ENCODE measurements around the gene PHACTR3. TPM values are rescaled to one million over a fixed set of nuclear protein-coding genes. Genes with fewer than 3 reads are reported as not detected.

PHACTR3 gene
- total RNA-seq, 1 experiment from 2014 or later, result not detected

DNA sequence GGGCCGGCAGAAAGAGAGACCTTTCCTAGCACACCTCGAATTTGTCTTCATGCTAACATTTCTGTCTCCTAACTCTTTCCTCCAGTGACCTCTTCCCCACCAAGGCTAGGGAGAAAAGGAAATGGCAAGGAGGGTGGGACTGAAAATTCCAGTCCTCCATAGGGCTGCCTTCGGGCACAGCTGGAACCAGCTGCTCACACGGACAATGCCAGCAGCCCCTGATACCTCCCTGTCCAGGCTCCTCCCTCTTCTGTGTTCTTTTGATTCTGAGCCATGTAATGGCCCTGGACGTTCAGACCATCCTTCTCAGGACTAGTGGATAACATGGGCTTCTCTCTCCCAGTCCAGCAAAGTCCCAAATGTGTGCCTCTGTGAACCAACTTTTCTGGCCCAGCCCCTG is 29.1 kb upstream of the PHACTR3 start:
- no peak overlapping the region for H3K27ac Mint-ChIP-seq
- no peak overlapping the region for H2BK15ac ChIP-seq (ENCODE audit: low read depth, low read length)
- no peak overlapping the region for H2AK5ac ChIP-seq (ENCODE audit: insufficient read length, low read length)
- no peak overlapping the region for H2AFZ ChIP-seq (ENCODE audit: low read length)
- no peaks in the 10 kb centered on the region for H3K4me1 ChIP-seq (ENCODE audit: insufficient read depth, low read length)
- H3K4me2 ChIP-seq (ENCODE audit: insufficient read depth, insufficient read length, low read length), result no peak overlapping the region
- peaks cover 0 to 7% of the 10 kb centered on the region in 2 experiments; a peak in 3 of 4 replicates for H3K4me1 Mint-ChIP-seq
- peaks cover 24% of the 10 kb centered on the region; the same call in 1 of the 2 replicates for H3K27me3 ChIP-seq (ENCODE audit: insufficient read depth, low read length)
- H3K79me1 ChIP-seq (ENCODE audit: insufficient read depth, low read depth, low read length, poor library complexity, severe bottlenecking), result no peaks in the 10 kb centered on the region
- H2BK20ac ChIP-seq (ENCODE audit: low read depth, low read length, poor library complexity, severe bottlenecking), result no peak overlapping the region
- DNase-seq, result no peak
- peaks cover 5% of the 10 kb centered on the region for H3K23me2 ChIP-seq (ENCODE audit: insufficient read length, low read depth, low read length, poor library complexity, severe bottlenecking)
- no peak overlapping the region for H3K56ac ChIP-seq (ENCODE audit: insufficient read length, low read depth, low read length)
- no peak overlapping the region for H4K91ac ChIP-seq (ENCODE audit: insufficient read length, low read depth, low read length)
- no peak overlapping the region for H4K5ac ChIP-seq (ENCODE audit: insufficient read length, low read depth, low read length)
- no peak overlapping the region for H3K27ac ChIP-seq (ENCODE audit: insufficient read length, low read depth, low read length)
- H3K36me3 Mint-ChIP-seq (ENCODE audit: insufficient read depth in 1 of 3, low read depth in 3 of 3), result no peaks in the 10 kb centered on the region; a peak in 1 of 7 replicates
- no peak overlapping the region for H2BK120ac ChIP-seq (ENCODE audit: low read depth, low read length, poor library complexity, severe bottlenecking)
- no peak overlapping the region for H3K14ac ChIP-seq (ENCODE audit: insufficient read depth, low read length)
- H3K9ac ChIP-seq (ENCODE audit: extremely low read depth, insufficient read length, low read length), result no peak overlapping the region
- no peak overlapping the region for H3K23ac ChIP-seq (ENCODE audit: insufficient read length, low read depth, low read length)
- TF ChIP-seq, protein P1, sequence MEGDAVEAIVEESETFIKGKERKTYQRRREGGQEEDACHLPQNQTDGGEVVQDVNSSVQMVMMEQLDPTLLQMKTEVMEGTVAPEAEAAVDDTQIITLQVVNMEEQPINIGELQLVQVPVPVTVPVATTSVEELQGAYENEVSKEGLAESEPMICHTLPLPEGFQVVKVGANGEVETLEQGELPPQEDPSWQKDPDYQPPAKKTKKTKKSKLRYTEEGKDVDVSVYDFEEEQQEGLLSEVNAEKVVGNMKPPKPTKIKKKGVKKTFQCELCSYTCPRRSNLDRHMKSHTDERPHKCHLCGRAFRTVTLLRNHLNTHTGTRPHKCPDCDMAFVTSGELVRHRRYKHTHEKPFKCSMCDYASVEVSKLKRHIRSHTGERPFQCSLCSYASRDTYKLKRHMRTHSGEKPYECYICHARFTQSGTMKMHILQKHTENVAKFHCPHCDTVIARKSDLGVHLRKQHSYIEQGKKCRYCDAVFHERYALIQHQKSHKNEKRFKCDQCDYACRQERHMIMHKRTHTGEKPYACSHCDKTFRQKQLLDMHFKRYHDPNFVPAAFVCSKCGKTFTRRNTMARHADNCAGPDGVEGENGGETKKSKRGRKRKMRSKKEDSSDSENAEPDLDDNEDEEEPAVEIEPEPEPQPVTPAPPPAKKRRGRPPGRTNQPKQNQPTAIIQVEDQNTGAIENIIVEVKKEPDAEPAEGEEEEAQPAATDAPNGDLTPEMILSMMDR (conservative IDR thresholded peaks at IDR 0.05), result no peak
- no peak overlapping the region for H2BK12ac ChIP-seq (ENCODE audit: insufficient read length, low read depth, low read length)
- no peaks in the 10 kb centered on the region for H3K79me2 ChIP-seq (ENCODE audit: insufficient read depth, low read length)
- H3K9me3 ChIP-seq (ENCODE audit: control insufficient read depth, low read depth, low read length), result no peaks in the 10 kb centered on the region
- no peak overlapping the region for H3K4ac ChIP-seq (ENCODE audit: low read depth, low read length)
- peaks cover 0 to 12% of the 10 kb centered on the region in 2 experiments; a peak in 4 of 5 replicates for H3K9me3 Mint-ChIP-seq
- H3K4me3 Mint-ChIP-seq, result no peak overlapping the region
- H3T11ph ChIP-seq (ENCODE audit: low read length), result no peak overlapping the region
- H3K18ac ChIP-seq (ENCODE audit: insufficient read length, low read depth, low read length), result no peak overlapping the region
- no CpG with 5 or more reads among the region's 5 CpGs for WGBS (ENCODE audit: extremely low coverage, insufficient read length, low lambda C conversion rate)
- H4K20me1 ChIP-seq (ENCODE audit: control insufficient read depth, insufficient read depth, insufficient read length), result no peaks in the 10 kb centered on the region
- H4K8ac ChIP-seq (replicated peaks; ENCODE audit: insufficient read length, low read depth, low read length), result no peak overlapping the region
- H2BK5ac ChIP-seq (ENCODE audit: insufficient read length, low read length), result no peak overlapping the region
- H3K27me3 Mint-ChIP-seq (ENCODE audit: low read depth), result peaks cover 90% of the 10 kb centered on the region

Measured in H9 (cell line).